ENCODE measurements around the gene SLC25A19. TPM values are rescaled to one million over a fixed set of nuclear protein-coding genes. Genes with fewer than 3 reads are reported as not detected.

SLC25A19 gene
- total and polyA plus RNA-seq, 2 donors (not counting 1 experiment from before 2014, with no cell fraction given): 36.8 to 46.4 TPM

GRCh38 chr17:75244133-75244866 lies 44.9 kb downstream of the SLC25A19 start:
- CTCF ChIA-PET: interaction anchor here (0.7 to 3.3 kb wide), 5 partner anchors 17 to 168 kb away, joined by 3 to 23 read pairs (median 4); partner anchors contain the start of genes GGA3, MRPS7 and SLC25A19
- no peak overlapping the region for H3K9ac ChIP-seq (ENCODE audit: low read length)
- H3K27me3 Mint-ChIP-seq: no peaks in the 10 kb centered on the region
- WGBS (ENCODE audit: insufficient coverage): 60% methylated on average over 19 of the region's 22 CpGs
- TF ChIP-seq EZH2 (IDR thresholded peaks at IDR 0.05; ENCODE audit: borderline replicate concordance, insufficient read depth, low read depth, low read length, poor library complexity, severe bottlenecking) (no peak), CTCF (IDR thresholded peaks at IDR 0.05) (no peak)
- H3K4me3 Mint-ChIP-seq: peak overlapping the region; percentile 81
- no peaks in the 10 kb centered on the region for H3K27me3 ChIP-seq (replicated peaks in 1 of 4; ENCODE audit: control extremely low read depth in 1 of 4, control insufficient read depth in 3 of 4, insufficient read depth in 4 of 4, low read length in 3 of 4)
- no peak overlapping the region for H2AFZ ChIP-seq (ENCODE audit: insufficient read depth, low read depth, low read length, poor library complexity, severe bottlenecking)
- POLR2A ChIA-PET: interaction anchor here (0.6 to 1.6 kb wide), 4 partner anchors 17 to 92 kb away, joined by 3 to 10 read pairs (median 3); partner anchors contain the start of genes GGA3, MIF4GD and MRPS7
- H3K79me2 ChIP-seq (ENCODE audit: control insufficient read depth, insufficient read depth, low read length): peaks cover 44% of the 10 kb centered on the region
- peaks cover 16 to 66% of the 10 kb centered on the region in 2 donors for H3K4me1 ChIP-seq (ENCODE audit: control insufficient read depth in 2 of 2, insufficient read depth in 2 of 2, low read length in 2 of 2)
- ATAC-seq (ENCODE audit: low read depth): peak; percentile 73
- H3K27ac ChIP-seq (ENCODE audit: low read length in 2 of 2): peak overlapping the region; percentile 36 to 80
- H3K9me3 Mint-ChIP-seq (ENCODE audit: insufficient read depth): no peaks in the 10 kb centered on the region
- H3K4me1 Mint-ChIP-seq: peaks cover 41% of the 10 kb centered on the region
- H3K9me3 ChIP-seq (ENCODE audit: control extremely low read depth in 1 of 3, control insufficient read depth in 2 of 3, insufficient read depth in 1 of 3, low read length in 2 of 3): no peaks in the 10 kb centered on the region
- H3K4me3 ChIP-seq (ENCODE audit: control extremely low read depth in 1 of 5, extremely low read depth in 1 of 5, insufficient read depth in 1 of 5, low read depth in 2 of 5, low read length in 4 of 5): peak overlapping the region in 1 of 5 experiments; percentile 6
- intact Hi-C loops (cut with micrococcal nuclease): loop anchor here (1.0 kb wide), 1 partner anchor 17 kb away; the partner anchor contains the start of genes GGA3 and MRPS7
- peak overlapping the region; percentile 94 for H3K27ac Mint-ChIP-seq
- DNase-seq: peak; percentile 76
- H4K20me1 ChIP-seq (ENCODE audit: control insufficient read depth, insufficient read depth, low read length, poor library complexity, severe bottlenecking): peaks cover 30% of the 10 kb centered on the region
- H3K36me3 ChIP-seq (replicated peaks in 1 of 2; ENCODE audit: control extremely low read depth in 1 of 2, control insufficient read depth in 1 of 2, extremely low read depth in 1 of 2, insufficient read depth in 2 of 2, low read length in 1 of 2): peaks cover 0 to 77% of the 10 kb centered on the region in 2 experiments
- H3K4me2 ChIP-seq (replicated peaks; ENCODE audit: low read depth, low read length, poor library complexity, severe bottlenecking): peak overlapping the region; percentile 53

Data from B cell (primary cell).